Measurements from ENCODE around the gene GOLGA6B.
"Not testable (repeated sequence)": the region's sequence is repeated elsewhere in the genome, so short reads cannot be mapped to it uniquely, and the experiment has no call there.

GRCh38 chr15:72663931-72664330, 9.4 kb downstream of the GOLGA6B start:
- not testable (repeated sequence) for TF ChIP-seq CTCF, POLR2AphosphoS5, POLR2A, EP300 (IDR thresholded peaks at IDR 0.05)
